Embryonic facial prominence (tissue), 1 donor: Measurements from ENCODE around the gene LTBP2.

ENCODE experiments used
- DNase-seq: peaks from one replicate; pipeline ENCODE4 v3.0.0-alpha.2; 2016; ENCODE audit errors: extremely low spot score

The LTBP2 gene

GRCh38 chr14:74526854-74527585 is 85.0 kb downstream of the LTBP2 start:
- no peak for DNase-seq

- no peak for DNase-seq
These were observed 86.6 kb downstream of the LTBP2 start for GRCh38 chr14:74525361-74525851.

GRCh38 chr14:74524812-74525135 is 87.3 kb downstream of the LTBP2 start:
- DNase-seq = no peak

- DNase-seq = no peak
These were observed 87.8 kb downstream of the LTBP2 start for GRCh38 chr14:74524076-74524811.

- no peak for DNase-seq
These were observed 89.3 kb downstream of the LTBP2 start for GRCh38 chr14:74522740-74523139.

GRCh38 chr14:74521756-74522155 is 90.3 kb downstream of the LTBP2 start:
- no peak for DNase-seq

GRCh38 chr14:74519316-74520074 is 92.5 kb downstream of the LTBP2 start:
- DNase-seq = no peak

- no peak for DNase-seq
These were observed 93.8 kb downstream of the LTBP2 start for GRCh38 chr14:74518221-74518620.

GRCh38 chr14:74517731-74518130 is 94.3 kb downstream of the LTBP2 start:
- no peak for DNase-seq

GRCh38 chr14:74516451-74517160 is 95.4 kb downstream of the LTBP2 start:
- DNase-seq = no peak

- no peak for DNase-seq
These were observed 96.1 kb downstream of the LTBP2 start for GRCh38 chr14:74515891-74516412.

GRCh38 chr14:74514471-74514941 is 97.5 kb downstream of the LTBP2 start:
- no peak for DNase-seq

- DNase-seq = no peak
These were observed 99.8 kb downstream of the LTBP2 start for GRCh38 chr14:74511966-74512830.

- no peak for DNase-seq
These were observed 101.1 kb downstream of the LTBP2 start for GRCh38 chr14:74510959-74511409.

- no peak for DNase-seq
These were observed 101.7 kb downstream of the LTBP2 start for GRCh38 chr14:74510223-74510931.

- no peak for DNase-seq
These were observed 102.3 kb downstream of the LTBP2 start for GRCh38 chr14:74509587-74510222.

GRCh38 chr14:74508844-74509428 is 103.1 kb downstream of the LTBP2 start:
- DNase-seq = no peak

GRCh38 chr14:74508292-74508731 is 103.7 kb downstream of the LTBP2 start:
- DNase-seq = no peak

- no peak for DNase-seq
These were observed 104.2 kb downstream of the LTBP2 start for GRCh38 chr14:74507840-74508239.
